ENCODE data around the gene CPAMD8. TPM values are rescaled to one million over a fixed set of nuclear protein-coding genes. Genes with fewer than 3 reads are reported as not detected.
"Not testable (repeated sequence)": the region's sequence is repeated elsewhere in the genome, so short reads cannot be mapped to it uniquely, and the experiment has no call there.

The CPAMD8 gene
- total RNA-seq, 1 donor from 2014 or later, result 0.26 TPM

DNA sequence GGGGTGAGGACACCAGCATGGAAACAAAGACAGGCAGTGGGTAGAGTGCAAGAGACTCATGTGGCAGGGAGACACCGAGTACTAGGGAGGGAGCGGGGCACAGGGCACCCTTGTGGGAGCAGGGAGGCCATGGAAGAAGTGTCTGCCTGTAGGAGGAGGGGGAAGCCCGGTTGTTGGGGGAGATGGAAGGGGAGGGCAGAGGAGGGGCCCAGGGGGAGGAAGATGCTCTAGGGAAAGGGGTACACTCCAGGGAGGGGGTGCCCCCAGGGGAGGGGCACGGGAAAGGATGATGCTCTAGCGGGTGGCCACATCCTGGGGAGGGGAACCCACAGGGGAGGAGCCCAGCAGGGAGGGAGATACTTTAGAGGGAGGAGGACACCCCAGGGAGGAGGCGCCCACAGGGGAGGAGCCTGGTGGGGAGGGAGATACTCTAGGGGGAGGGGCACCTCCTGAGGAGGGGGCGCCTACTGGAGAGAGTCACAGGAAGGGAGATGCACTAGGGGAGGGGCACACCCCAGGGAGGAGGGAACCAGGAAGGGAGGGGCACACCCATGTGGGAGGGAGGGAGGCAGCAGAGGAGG lies 24.9 kb downstream of the CPAMD8 start:
- no peak for DNase-seq (ENCODE audit: low read depth, low spot score)

DNA sequence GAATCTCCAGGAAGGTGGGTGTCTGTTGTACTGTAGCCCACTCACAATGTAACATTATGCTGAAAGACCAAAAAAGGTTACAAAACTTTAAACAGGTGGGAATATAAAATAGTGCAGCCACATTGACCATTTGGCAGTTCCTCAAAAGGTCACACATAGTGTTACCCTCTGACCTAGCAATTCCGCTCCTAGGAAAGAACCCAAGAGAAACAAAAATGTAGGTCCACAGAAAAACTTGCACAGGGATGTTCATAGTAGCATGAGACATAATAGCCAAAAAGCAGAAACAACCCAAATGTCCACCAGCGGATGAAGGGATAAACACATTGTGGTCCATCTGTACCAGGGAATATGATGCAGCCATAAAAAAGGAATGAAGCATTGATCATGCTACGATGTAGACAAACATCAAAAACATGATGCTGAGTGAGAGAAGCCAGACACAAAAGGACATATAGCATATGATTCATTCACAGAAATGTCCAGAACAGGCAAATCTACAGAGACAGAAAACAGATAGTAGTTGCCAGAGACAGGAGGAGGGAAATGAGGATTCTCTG lies 27.9 kb downstream of the CPAMD8 start:
- DNase-seq (ENCODE audit: low read depth, low spot score), result no peak

DNA sequence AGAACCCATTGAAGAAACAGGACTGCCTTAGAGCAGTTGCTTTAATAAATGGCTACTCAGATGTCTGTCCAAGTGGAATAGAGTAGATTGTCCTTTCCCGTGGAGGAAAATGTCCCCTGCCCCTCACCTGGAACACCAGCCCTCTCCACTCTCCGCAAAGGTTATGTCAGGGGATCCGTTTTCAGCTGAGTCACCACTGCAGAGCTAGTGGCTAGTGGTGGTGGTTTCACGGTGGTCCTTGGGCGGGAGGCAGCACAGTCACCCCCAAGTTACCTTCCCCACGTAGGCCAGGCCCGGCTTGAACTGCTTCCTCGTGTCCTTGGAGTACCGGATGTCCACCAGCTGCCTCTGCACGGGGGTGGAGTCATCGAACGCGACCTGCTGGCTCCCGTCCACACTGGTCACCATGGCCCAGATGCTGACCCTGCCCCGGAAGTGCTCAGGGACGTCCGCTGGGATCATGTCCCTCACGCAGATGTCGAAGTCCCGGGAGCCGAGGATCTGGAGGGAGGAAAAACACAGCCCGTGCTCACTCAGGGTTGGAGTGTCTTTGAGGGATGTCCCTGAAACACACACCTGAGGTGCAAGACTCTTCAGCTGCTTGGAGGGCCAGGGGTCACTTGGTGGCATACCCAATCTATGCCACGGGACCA lies 29.6 kb downstream of the CPAMD8 start:
- not testable (repeated sequence) for DNase-seq (ENCODE audit: low read depth, low spot score)

DNA sequence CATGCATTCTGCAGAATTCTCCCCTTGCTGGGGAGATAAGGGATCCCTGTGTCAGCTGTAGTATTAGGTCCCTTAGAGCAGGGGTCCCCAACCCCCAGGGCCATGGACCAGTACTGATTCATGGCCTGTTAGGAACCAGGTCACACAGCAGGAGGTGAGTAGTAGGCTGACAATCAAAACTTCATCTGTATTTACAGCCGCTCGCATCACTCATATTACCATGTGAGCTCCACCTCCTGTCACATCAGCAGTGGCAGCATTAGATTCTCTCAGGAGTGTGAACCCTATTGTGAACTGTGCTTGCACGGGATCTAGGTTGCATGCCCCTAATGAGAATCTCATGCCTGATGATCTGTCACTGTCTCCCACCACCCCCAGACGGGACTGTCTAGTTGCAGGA lies 37.9 kb downstream of the CPAMD8 start:
- no peak for DNase-seq (ENCODE audit: low read depth, low spot score)

DNA sequence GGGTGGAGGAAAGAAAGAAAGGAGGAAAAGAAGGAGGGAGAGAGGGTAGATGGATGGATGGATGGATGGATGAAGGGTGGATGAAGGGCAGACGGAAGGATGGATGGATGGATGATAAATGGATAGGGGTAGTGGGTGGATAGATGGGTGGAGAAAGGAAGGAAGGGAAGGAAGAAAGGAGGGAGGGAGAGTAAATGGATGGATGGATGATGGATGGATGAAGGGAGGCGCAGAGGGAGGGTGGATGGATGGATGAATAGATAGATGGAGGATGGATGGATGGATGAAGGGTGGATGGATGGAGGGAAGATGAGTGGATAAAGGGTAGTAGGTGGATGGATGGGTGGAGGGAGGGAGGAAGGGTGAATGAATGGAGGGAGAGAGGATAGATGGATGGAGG lies 41.2 kb downstream of the CPAMD8 start:
- no peak for DNase-seq (ENCODE audit: low read depth, low spot score)

DNA sequence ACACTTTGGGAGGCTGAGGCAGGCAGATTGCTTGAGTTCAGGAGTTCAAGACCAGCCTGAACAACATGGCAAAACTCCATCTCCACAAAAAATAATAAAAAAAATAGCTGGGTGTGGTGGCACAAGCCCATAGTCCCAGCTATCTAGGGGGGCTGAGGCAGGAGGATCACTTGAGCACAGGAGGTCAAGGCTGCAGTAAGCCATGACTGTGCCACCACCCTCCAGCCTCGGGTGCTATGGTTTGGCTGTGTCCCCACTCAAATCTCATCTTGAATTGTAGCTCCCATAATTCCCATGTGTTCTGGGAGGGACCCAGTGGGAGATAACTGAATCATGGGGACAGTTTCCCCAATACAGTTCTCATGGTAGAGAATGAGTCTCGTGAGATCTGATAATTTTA lies 44.0 kb downstream of the CPAMD8 start:
- not testable (repeated sequence) for DNase-seq (ENCODE audit: low read depth, low spot score)

DNA sequence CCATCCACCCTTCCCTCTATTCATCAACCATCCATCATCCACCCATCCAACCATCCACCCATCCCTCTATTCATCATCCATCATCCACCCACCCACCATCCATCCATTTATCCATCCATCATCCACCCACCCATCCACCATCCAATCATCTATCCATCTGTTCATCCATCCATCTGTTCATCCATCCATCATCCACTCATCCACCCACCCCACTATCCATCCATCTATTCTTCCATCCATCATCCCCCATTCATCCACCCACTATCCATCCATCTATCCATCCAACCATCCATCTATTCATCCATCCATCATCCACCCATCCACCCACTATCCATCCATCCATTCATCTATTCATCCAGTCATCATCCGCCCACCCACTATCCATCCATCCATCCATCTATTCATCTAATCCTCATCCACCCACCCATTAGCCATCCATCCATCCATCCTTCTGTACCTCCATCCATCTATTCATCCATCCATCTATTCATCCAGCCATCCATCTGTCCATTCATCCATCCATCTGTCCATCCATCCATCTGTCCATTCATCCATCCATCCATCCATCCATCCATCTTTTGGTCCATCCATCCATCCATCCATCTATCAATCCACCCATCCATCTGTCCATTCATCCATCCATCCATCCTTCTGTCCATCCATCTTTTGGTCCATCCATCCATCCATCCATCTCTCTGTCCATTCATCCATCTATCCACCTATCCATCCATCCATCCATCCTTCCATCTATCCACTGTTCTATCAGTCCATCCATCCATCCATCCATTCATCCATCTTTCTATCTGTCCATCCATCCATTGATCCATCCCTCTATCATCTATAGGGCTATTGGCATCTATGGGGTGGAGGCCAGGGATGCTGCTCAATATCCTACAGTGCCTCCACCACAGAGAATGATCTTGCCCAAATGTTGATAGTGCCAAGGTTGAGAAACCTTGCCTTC lies 47.5 kb downstream of the CPAMD8 start:
- DNase-seq (ENCODE audit: low read depth, low spot score), result no peak

DNA sequence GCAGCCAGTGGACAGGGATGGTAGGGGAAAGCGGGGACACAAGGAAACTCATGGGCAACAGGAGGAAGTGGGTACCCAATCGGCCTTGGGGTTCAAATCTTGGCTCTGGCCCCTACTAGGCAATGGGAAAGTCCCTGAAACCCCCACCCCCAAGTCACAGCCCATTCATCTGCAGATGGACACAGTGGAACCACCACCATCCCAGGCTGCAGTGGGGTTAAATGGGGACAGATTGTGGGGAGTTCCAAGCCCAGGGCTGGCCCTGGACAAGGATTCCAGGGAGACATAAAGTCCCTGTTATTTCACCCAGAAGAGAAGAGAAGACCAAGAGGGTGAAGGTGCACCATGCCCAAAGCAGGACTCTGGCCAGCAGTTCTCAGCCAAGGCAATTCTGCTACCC lies 48.5 kb downstream of the CPAMD8 start:
- no peak for DNase-seq (ENCODE audit: low read depth, low spot score)

DNA sequence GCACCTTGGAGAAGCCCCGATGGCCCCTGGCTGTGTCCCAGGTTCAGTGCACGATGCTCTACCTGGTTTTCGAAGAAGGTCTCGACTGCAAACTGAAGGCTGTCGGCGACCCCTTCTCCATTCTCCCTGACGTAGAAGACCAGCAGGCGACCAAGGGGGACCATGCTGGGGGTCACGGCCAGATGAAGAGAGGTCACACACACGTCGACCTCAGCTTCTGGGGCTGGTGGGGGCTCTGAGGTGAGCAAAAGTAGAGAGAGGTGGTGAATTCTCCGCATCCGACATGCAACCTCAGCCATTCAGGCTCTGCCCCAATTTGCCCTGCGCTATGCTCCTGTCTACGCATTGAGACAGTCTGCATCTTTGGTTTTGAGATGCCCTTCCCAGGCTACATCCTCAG lies 49.3 kb downstream of the CPAMD8 start:
- DNase-seq (ENCODE audit: low read depth, low spot score), result no peak

DNA sequence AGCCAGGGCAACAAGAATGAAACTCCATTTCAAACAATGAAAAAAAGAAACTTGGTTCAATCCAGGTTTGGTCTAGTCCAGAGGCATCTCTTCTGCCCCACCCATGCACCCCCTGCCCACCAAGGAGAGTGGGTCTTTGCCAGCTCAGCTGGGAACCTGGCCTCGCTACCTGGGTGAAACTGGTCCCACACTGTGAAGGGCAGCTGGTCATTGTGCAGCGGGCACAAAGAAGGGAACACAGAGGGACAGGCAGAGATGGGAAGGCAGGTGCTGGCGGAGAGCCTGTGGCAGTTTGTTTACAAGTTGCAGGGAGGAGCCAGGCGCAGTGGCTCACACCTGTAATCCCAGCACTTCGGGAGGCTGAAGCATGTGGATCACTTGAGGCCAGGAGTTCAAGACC lies 50.2 kb downstream of the CPAMD8 start:
- DNase-seq (ENCODE audit: low read depth, low spot score), result no peak

DNA sequence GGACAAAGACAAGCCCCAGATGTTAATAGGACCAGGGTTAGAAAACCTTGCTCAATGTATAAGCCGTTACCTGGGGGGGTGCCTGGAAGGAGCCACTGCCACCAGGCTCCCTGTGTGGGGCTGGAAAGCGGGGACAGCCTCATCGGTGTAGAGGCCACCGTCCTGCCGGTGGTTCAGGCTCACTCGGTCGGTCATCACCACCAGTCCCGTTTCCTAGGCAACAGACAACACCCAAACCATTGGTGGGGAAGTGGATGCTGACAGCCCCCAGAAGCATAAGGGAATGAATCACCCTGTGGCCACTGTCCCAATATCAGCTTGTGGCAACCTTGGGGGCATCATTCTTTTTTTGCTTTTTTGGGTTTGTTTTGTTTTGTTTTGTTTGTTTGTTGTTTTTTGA lies 55.8 kb downstream of the CPAMD8 start:
- no peak for DNase-seq (ENCODE audit: low read depth, low spot score)

DNA sequence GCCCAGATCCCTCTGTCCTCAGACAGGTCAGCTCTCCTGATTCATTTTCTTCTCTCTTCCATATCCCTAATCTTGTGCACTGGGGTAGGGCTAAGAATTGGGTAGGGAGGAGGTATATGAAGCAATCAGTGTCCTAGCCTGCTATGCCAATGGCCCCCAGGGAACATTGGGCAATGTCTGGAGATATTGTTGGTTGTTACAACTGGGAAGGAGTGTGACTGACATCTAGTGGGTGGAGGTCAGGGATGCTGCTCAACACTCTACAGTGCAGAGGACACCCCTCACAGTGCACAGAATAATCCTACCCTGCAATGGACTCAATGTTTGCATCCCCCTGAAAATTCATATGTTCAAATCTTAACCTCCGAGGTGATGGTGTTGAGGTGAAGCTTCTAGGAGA lies 57.5 kb downstream of the CPAMD8 start:
- no peak for DNase-seq (ENCODE audit: low read depth, low spot score)

DNA sequence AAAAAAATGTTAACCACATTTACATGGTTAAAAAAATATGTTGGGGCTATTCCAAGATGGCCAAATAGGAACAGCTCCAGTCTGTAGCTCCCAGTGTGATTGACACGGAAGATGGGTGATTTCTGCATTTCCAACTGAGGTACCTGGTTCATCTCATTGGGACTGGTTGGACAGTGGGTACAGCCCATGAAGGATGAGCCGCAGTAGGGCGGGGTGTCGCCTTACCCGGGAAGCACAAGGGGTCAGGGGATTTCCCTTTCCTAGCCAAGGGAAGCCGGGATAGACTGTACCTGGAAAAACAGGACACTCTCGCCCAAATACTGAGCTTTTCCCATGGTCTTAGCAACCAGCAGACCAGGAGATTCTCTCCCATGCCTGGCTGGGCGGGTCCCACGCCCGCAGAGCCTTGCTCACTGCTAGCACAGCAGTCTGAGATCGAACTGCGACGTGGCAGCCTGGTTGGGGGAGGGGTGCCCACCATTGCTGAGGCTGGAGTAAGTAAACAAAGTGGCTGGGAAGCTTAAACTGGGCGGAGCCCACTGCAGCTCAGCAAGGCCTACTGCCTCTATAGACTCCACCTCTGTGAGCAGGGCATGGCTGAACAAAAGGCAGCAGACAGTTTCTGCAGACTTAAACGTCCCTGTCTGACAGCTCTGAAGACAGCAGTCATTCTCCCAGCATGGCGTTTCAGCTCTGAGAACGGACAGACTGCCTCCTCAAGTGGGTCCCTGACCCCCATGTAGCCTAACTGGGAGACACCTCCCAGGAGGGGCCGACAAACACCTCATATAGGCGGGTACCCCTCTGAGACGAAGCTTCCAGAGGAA lies 65.4 kb downstream of the CPAMD8 start:
- not testable (repeated sequence) for DNase-seq (ENCODE audit: low read depth, low spot score)

DNA sequence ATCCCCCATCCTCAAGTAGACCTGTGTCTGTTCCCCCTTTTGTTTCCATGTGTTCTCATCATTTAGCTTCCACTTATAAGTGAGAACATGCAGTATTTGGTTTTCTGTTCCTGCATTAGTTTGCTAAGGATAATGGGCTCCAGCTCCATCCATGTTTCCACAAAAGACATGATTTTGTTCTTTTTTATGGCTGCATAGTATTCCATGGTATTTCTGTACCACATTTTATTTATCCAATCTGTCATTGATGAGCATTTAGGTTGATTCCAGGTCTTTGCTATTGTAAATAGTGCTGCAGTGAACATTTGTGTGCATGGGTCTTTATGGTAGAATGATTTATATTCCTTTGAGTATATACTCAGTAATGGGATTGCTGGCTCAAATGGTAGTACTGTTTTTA lies 68.3 kb downstream of the CPAMD8 start:
- DNase-seq (ENCODE audit: low read depth, low spot score), result not testable (repeated sequence)

DNA sequence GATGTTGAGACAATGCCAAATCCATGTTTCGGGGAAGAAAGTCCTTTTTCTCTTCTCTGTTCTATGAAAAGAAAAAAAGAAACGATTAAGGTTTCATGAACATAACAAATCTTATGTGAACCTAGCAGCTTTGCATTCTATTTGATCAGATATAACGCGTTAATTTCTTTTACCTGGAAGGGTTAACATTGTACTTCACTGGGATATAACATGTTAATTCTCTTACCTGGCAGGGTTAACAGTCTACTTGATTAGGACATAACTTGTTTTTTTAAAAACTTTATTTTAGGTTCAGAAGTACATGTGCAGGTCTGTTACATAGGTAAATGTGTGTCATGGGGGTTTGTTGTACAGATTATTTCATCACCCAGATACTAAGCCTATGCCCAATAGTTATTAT lies 68.8 kb downstream of the CPAMD8 start:
- DNase-seq (ENCODE audit: low read depth, low spot score), result no peak

DNA sequence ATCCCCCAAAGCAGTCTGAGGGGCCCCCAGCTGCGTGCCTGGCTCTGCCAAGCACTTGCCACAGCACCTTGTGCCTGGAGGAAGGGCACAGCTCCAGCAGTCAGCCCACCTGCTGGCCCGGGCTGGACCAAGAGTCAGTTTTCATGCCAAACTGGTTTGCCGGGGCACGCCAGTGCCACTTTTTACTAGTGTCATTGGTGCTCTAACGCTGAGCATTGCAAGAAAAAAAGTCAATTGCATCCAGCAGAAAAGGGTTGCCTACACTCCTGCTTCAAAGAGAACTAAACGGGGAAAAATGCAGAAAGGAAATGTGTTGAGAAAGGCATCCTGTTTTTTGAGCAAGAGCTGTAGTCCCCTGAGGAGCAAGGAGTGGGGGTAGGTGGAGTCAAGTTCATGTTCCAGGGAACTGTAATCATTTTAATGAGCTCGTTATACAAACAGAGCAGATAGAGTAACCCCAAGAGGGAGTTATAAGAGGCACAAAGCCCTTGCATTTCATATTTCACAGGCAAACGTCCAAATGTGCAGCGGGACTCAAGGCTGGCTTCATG lies 69.4 kb downstream of the CPAMD8 start:
- DNase-seq (ENCODE audit: low read depth, low spot score), result no peak

DNA sequence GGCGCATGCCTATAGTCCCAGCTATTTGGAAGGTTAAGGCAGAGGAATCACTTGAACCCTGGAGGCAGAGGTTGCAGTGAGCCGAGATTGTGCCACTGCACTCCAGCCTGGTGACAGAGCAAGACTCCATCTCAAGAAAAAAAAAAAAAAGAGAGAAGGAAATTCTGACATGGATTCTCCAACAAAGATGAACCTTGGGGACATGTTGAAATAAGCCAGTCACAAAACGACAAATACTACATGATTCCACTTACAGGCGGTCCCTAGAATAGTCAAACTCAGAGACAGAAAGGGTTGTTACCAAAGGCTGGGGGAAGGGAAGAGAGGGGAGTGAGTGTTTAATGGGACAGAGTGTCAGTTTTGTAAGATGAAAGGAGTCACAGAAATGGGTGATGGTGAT lies 71.4 kb downstream of the CPAMD8 start:
- no peak for DNase-seq (ENCODE audit: low read depth, low spot score)

DNA sequence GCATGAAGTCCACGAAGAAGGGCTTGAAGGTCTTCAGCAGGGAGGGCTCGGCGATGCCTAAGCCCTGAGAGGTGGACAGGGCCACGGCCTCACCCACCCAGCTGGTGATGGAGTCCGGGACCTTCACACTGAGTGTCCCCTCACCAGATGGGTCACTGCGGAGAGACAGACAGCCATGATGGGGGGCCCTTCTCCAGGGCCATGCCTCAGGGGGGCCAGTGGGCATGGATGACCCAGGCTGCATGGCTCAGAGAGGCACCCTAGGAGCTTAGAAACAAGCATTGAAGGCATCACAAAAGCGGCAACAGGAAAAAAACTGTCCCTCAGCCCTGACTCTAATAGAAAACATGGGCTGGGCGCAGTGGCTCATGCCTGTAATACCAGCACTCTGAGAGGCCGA lies 74.6 kb downstream of the CPAMD8 start:
- no peak for DNase-seq (ENCODE audit: low read depth, low spot score)

DNA sequence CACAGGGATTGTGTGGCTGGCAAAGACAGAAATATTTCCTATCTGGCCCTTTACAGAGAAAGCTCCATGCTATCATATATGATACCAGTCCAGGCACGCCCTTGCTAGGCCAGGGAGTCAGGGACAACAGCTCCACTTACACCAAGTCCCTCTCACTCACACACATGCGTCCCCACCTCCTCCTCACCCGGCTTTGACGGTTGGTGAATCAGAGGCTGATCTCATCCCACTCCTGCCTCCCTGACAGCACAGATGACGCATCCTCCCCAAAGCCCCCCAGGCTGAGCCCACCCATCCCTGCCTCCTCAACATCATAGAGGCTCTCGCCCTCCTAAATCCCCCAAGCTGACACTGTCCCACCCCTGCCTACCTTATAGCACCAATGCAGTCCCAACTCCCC lies 75.1 kb downstream of the CPAMD8 start:
- no peak for DNase-seq (ENCODE audit: low read depth, low spot score)

DNA sequence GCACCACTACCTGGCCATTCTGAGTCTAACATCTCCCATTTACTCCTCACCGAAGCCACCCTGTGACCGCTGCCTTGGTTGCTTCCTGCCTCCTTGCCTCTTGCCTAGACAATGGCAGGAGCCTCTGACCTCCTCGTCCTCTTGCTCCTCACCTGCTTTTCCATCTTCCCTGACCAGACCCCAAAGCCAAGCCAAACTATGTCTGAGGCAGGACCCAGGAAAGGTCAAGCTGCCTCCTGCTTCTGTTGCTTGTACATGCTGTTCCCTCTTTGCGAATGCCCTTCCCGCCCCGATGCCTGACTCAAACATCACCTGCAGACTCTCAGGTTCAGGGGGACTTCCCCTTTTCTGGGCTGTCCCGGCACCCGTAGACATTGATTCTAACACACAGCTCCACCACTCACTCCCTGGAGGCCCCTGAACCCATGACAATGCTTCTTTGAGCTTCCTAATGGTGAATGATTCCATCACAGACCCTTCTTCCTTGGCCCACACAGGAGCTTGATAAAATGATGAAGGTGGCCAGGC lies 77.0 kb downstream of the CPAMD8 start:
- no peak for DNase-seq (ENCODE audit: low read depth, low spot score)

Measured in pulmonary artery endothelial cell (primary cell).